GM21447 (cell line): ENCODE measurements around the gene TGFB2.

Experiments
- ATAC-seq: cut with Tn5 transposase; IDR thresholded peaks from one replicate; pipeline ENCODE4 v1.9.1; 2021; ENCODE audit not compliant: unreplicated experiment

TGFB2 gene

GRCh38 chr1:218481116-218481775 is 136.1 kb downstream of the TGFB2 start:
- no peak for ATAC-seq

- ATAC-seq, result no peak
Measured at GRCh38 chr1:218482683-218483082, 137.5 kb downstream of the TGFB2 start.

GRCh38 chr1:218485241-218485928 is 140.2 kb downstream of the TGFB2 start:
- ATAC-seq, result no peak

- no peak for ATAC-seq
Measured at GRCh38 chr1:218488531-218488930, 143.4 kb downstream of the TGFB2 start.

GRCh38 chr1:218488986-218489385 is 143.8 kb downstream of the TGFB2 start:
- ATAC-seq, result no peak

GRCh38 chr1:218490406-218490922 is 145.3 kb downstream of the TGFB2 start:
- ATAC-seq, result no peak

- ATAC-seq, result no peak
Measured at GRCh38 chr1:218492874-218493273, 147.7 kb downstream of the TGFB2 start.

- ATAC-seq, result no peak
Measured at GRCh38 chr1:218493986-218494385, 148.8 kb downstream of the TGFB2 start.
